HG02678 (cell line): Measurements from ENCODE around the gene BTC.
"Not testable (repeated sequence)": the region's sequence is repeated elsewhere in the genome, so short reads cannot be mapped to it uniquely, and the experiment has no call there.

Experiments
- ATAC-seq: cut with Tn5 transposase; IDR thresholded peaks from one replicate; pipeline ENCODE4 v1.9.1; 2021; ENCODE audit warnings: mild to moderate bottlenecking, moderate library complexity; ENCODE audit not compliant: unreplicated experiment

BTC gene

GRCh38 chr4:74758551-74759145, 35.7 kb downstream of the BTC start:
- no peak for ATAC-seq

- ATAC-seq, result no peak
These were observed 37.2 kb downstream of the BTC start for GRCh38 chr4:74757136-74757535.

DNA sequence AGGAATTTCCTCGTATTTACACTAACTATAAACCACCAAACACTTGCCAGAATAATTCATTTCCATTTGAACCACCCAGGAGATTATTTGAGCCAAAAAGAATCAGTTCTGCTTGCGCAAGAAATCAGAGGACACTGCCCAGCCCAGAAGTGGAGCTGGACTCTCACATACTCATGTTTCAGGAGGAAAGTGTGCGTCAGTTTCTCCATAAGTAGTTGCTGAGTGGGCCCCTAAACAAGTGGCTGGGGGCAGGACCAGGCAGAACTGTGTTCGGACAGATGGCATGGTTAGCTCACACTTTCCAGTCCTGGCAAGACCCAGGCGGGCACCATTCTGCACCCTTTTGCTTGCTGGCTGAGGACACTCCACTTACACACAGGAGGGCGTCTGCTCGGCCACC, 38.8 kb downstream of the BTC start:
- ATAC-seq, result no peak

DNA sequence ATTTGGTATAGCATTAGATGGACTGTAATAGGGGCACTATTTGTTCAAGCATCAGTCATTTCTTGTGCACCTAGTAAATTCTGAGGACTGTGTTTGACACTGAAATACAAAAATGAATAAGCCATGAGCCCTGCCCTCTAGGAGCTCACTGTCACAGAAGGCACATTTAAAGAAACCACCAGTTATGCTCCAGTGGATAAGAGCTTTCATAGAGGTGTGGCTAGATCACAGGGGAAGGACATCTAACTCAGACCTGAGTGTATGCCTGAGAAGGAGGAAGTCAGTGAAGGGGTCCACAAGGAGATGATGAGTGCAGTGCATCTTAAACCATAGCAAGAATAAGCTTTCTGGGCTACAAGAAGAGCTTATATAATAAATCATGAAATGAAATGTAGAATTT, 40.1 kb downstream of the BTC start:
- ATAC-seq, result peak; percentile 78

GRCh38 chr4:74752798-74753197, 41.5 kb downstream of the BTC start:
- ATAC-seq, result no peak

GRCh38 chr4:74751856-74752255, 42.5 kb downstream of the BTC start:
- ATAC-seq, result no peak

DNA sequence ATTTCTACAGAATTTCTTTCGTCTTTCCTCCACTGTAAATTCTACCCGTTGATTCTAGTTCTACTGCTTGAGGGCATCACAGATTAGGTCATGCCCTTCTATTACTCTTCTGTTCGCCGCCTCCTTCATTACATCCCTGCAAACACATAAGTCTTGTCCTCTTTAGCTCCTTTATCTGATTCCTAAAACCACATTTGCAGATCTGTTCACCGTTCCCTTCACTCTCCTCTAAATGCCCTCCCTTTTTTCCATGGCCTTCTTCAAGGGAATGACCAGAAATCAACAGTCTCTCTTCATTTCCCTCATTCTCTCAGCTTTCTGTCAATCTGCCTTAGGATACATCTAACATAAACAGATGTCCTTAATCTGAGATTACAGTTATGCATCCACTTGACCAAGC, 43.1 kb downstream of the BTC start:
- ATAC-seq, result no peak

DNA sequence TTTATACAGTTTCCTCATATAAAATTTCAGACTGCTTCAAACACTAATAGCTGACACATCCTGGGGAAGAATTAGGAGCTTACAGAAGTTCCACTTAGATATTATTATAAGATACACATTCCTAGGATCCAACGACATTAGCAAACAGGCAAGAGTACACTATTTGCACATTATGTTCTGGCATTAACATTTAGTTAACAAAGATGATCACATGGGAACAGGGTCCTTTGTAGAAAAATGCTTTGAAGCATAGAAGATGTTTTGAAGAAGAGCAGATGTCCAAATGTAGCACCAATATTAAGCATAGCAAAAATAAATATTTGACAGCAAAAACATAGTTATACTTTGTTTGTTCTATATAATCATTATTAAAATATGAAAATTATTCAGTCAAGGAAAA, 52.1 kb downstream of the BTC start:
- ATAC-seq, result no peak

DNA sequence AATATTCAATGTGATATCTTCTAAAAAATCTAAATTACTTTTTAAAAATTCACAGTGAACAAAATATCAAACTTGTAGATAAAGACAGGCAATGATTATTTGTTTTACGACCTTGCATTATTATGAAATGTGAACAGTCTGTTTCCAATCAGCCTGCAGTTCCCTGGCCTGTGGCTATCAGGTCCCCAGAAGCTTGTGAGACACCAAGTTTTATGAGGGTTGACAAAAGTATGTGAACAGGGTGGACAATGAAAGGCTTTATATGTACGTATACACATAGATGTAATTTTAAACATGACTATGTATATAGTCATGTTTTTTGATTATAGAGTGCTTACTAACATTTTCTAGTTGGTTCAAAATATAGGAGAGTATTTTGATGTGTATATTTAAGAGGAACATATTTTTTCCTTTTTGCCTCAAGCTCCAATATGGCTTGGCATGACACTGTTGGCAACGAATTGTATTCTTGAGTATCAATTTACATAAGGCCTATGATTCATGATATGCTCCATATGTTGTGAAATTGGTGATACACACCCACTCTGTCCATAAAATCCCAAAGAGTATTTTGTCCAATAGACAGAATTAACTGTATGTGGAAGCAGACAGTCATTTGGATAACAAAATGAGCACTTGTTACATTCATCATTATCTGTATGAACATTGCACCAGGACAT, 55.7 kb downstream of the BTC start:
- ATAC-seq, result no peak

GRCh38 chr4:74734995-74735394, 59.3 kb downstream of the BTC start:
- no peak for ATAC-seq

DNA sequence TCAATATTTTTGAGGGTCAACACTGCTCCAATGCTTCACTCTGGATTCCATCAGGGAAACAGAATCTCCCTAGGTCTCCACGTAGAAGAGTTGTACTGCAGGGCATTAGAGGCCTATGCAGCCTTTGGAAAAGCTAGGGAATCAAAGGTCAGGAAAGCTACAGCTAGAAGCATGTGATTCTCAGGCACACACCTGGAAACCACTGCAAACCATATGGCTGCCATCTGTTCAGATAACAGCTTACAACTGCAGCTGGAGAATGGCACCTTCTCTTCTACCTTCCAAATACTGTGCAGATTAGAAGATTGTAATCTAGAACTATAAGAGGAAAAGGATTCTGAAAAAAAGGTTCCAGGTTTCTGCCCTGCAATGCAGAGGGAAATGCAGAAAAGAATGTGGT, 60.6 kb downstream of the BTC start:
- ATAC-seq, result no peak

DNA sequence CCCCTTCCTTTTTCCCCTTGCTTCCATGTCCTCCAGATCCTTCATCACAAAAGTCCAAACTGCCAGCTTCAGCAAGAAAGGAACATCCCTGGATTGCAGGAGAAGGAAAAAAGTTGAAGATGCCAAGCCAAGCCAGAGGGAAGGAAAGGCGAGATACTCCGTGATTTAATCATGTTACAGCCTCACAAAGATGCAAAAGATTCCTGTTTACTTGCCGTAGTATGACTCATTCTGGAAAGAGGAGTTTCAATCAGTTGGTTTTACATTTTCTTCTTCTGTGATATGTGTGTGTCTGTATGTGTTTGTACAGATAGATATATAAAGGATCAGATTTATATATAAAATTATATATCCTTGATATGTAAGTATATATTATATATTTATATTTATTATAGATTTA, 69.3 kb downstream of the BTC start:
- ATAC-seq, result no peak

- no peak for ATAC-seq
These were observed 77.9 kb downstream of the BTC start for GRCh38 chr4:74716436-74716765.

DNA sequence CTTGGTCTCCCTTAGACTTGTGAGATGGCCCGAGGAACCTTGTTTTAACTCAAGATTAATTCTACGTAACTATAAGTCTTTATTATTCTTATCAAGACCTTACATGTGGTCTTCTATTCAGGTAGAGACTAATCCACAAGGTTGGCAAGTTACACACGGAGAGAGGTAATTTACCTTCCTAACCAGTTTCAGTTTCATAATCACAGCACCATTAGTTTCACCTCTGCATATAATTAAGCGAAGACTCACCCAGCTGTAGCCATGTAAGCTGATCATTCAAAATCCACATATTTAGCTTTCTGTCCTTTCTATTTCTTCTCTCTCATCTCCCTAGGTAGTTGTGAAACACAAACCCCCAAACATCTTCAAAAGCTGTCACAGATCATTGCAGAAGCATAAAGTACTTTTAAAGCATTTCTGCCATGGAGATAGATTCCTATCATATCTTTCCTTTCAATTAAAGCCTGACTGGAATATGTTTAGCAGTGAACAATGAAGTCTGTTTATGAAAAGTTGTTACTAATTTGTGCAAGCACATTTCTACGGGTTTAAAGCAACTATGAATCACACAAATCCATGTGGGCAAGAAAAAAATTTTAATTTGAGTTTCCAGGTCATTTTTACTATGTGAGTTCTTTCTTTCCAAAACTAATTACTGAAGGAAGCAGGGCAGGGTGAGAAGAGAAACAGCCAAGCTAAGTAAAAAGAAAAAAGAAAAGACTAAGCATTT, 78.5 kb downstream of the BTC start:
- ATAC-seq, result no peak

GRCh38 chr4:74714611-74715130, 79.7 kb downstream of the BTC start:
- no peak for ATAC-seq

GRCh38 chr4:74708135-74708534, 86.2 kb downstream of the BTC start:
- not testable (repeated sequence) for ATAC-seq
